ENCODE data around the gene PCGF1.

The PCGF1 gene

GRCh38 chr2:74505448-74506246 is 1.8 kb downstream of the PCGF1 start:
- no peak for TF ChIP-seq CTCF (IDR thresholded peaks at IDR 0.05; ENCODE audit: low read depth, low read length)
- peak overlapping the region; percentile 25 for H3K4me3 ChIP-seq (ENCODE audit: low read depth, low read length)

GRCh38 chr2:74504591-74504990 is 2.9 kb downstream of the PCGF1 start:
- H3K4me3 ChIP-seq (ENCODE audit: low read depth, low read length): no peak overlapping the region
- no peak for TF ChIP-seq CTCF (IDR thresholded peaks at IDR 0.05; ENCODE audit: low read depth, low read length)

- H3K4me3 ChIP-seq (ENCODE audit: low read depth, low read length): peak overlapping the region; percentile 59
- TF ChIP-seq CTCF (IDR thresholded peaks at IDR 0.05; ENCODE audit: low read depth, low read length): no peak
Measured at GRCh38 chr2:74503506-74504475, 3.7 kb downstream of the PCGF1 start.

GRCh38 chr2:74502720-74503505 is 4.6 kb downstream of the PCGF1 start:
- H3K4me3 ChIP-seq (ENCODE audit: low read depth, low read length): peak overlapping the region; percentile 59
- TF ChIP-seq CTCF (IDR thresholded peaks at IDR 0.05; ENCODE audit: low read depth, low read length): no peak

- TF ChIP-seq CTCF (IDR thresholded peaks at IDR 0.05; ENCODE audit: low read depth, low read length): no peak
- peak overlapping the region; percentile 59 for H3K4me3 ChIP-seq (ENCODE audit: low read depth, low read length)
Measured at GRCh38 chr2:74502147-74502719, 5.3 kb downstream of the PCGF1 start.

- TF ChIP-seq CTCF (IDR thresholded peaks at IDR 0.05; ENCODE audit: low read depth, low read length): no peak
- H3K4me3 ChIP-seq (ENCODE audit: low read depth, low read length): no peak overlapping the region
Measured at GRCh38 chr2:74501335-74502071, 6.0 kb downstream of the PCGF1 start.
